ENCODE results near the gene IGF2BP3. TPM values are rescaled to one million over a fixed set of nuclear protein-coding genes. Genes with fewer than 3 reads are reported as not detected.

Gene IGF2BP3
- total and polyA plus RNA-seq, 4 donors = 0.08 to 1.6 (median 0.71) TPM; not detected in 1

- ATAC-seq (ENCODE audit: low FRiP score) = no peak
- Histone ChIP-seq H3K9me3 (ENCODE audit: control insufficient read depth, low read length) (no peaks in the 10 kb centered on the region), H3K27ac (ENCODE audit: low read depth in 1 of 2, low read length in 2 of 2) (no peak overlapping the region), H3K36me3 (ENCODE audit: control insufficient read depth in 1 of 2, insufficient read depth in 2 of 2, low read length in 1 of 2) (no peaks in the 10 kb centered on the region), H3K4me3 (ENCODE audit: low read length in 2 of 2) (no peak overlapping the region), H3K27me3 (ENCODE audit: control insufficient read depth in 1 of 2, insufficient read depth in 2 of 2, low read length in 1 of 2) (no peaks in the 10 kb centered on the region), H3K4me1 (ENCODE audit: control insufficient read depth in 1 of 2, insufficient read depth in 2 of 2, low read length in 2 of 2) (peaks cover 0 to 3% of the 10 kb centered on the region in 2 donors)
- intact Hi-C loops (cut with DNase I) = no loop called here
- DNase-seq = no peak
Measured at GRCh38 chr7:23337374-23337773, 132.9 kb downstream of the IGF2BP3 start.

- H3K36me3 ChIP-seq (ENCODE audit: control insufficient read depth in 1 of 2, insufficient read depth in 2 of 2, low read length in 1 of 2) = no peaks in the 10 kb centered on the region
- ATAC-seq (ENCODE audit: low FRiP score) (no peak), DNase-seq (no peak)
- H3K9me3 ChIP-seq (ENCODE audit: control insufficient read depth, low read length) = no peaks in the 10 kb centered on the region
- H3K4me1 ChIP-seq (ENCODE audit: control insufficient read depth in 1 of 2, insufficient read depth in 2 of 2, low read length in 2 of 2) = peaks cover 0 to 3% of the 10 kb centered on the region in 2 donors
- H3K27me3 ChIP-seq (ENCODE audit: control insufficient read depth in 1 of 2, insufficient read depth in 2 of 2, low read length in 1 of 2) = no peaks in the 10 kb centered on the region
- 80 to 82% methylated on average over 6 of the region's 6 CpGs for WGBS, 2 donors
- H3K27ac ChIP-seq (ENCODE audit: low read depth in 1 of 2, low read length in 2 of 2) = no peak overlapping the region
- intact Hi-C loops (cut with DNase I) = no loop called here
- H3K4me3 ChIP-seq (ENCODE audit: low read length in 2 of 2) = no peak overlapping the region
Measured at GRCh38 chr7:23336799-23337283, 133.4 kb downstream of the IGF2BP3 start.

GRCh38 chr7:23336086-23336485 lies 134.2 kb downstream of the IGF2BP3 start:
- 77 to 85% methylated on average over 3 of the region's 3 CpGs for WGBS, 2 donors
- no peak overlapping the region for H3K4me3 ChIP-seq (ENCODE audit: low read length in 2 of 2)
- ATAC-seq (ENCODE audit: low FRiP score) (no peak), DNase-seq (no peak)
- H3K4me1 ChIP-seq (ENCODE audit: control insufficient read depth in 1 of 2, insufficient read depth in 2 of 2, low read length in 2 of 2) = peaks cover 0 to 3% of the 10 kb centered on the region in 2 donors
- no peaks in the 10 kb centered on the region for H3K9me3 ChIP-seq (ENCODE audit: control insufficient read depth, low read length)
- no peaks in the 10 kb centered on the region for H3K27me3 ChIP-seq (ENCODE audit: control insufficient read depth in 1 of 2, insufficient read depth in 2 of 2, low read length in 1 of 2)
- no peaks in the 10 kb centered on the region for H3K36me3 ChIP-seq (ENCODE audit: control insufficient read depth in 1 of 2, insufficient read depth in 2 of 2, low read length in 1 of 2)
- intact Hi-C loops (cut with DNase I) = no loop called here
- no peak overlapping the region for H3K27ac ChIP-seq (ENCODE audit: low read depth in 1 of 2, low read length in 2 of 2)

- DNase-seq (no peak), ATAC-seq (ENCODE audit: low FRiP score) (no peak)
- intact Hi-C loops (cut with DNase I) = no loop called here
- Histone ChIP-seq H3K9me3 (ENCODE audit: control insufficient read depth, low read length) (no peaks in the 10 kb centered on the region), H3K4me1 (ENCODE audit: control insufficient read depth in 1 of 2, insufficient read depth in 2 of 2, low read length in 2 of 2) (peaks cover 0 to 3% of the 10 kb centered on the region in 2 donors), H3K27me3 (ENCODE audit: control insufficient read depth in 1 of 2, insufficient read depth in 2 of 2, low read length in 1 of 2) (no peaks in the 10 kb centered on the region), H3K4me3 (ENCODE audit: low read length in 2 of 2) (no peak overlapping the region), H3K36me3 (ENCODE audit: control insufficient read depth in 1 of 2, insufficient read depth in 2 of 2, low read length in 1 of 2) (no peaks in the 10 kb centered on the region), H3K27ac (ENCODE audit: low read depth in 1 of 2, low read length in 2 of 2) (no peak overlapping the region)
- 2 to 5% methylated on average over 6 of the region's 6 CpGs for WGBS, 2 donors
Measured at GRCh38 chr7:23335621-23336020, 134.7 kb downstream of the IGF2BP3 start.

- Histone ChIP-seq H3K4me1 (ENCODE audit: control insufficient read depth in 1 of 2, insufficient read depth in 2 of 2, low read length in 2 of 2) (peaks cover 0 to 3% of the 10 kb centered on the region in 2 donors), H3K9me3 (ENCODE audit: control insufficient read depth, low read length) (no peaks in the 10 kb centered on the region), H3K36me3 (ENCODE audit: control insufficient read depth in 1 of 2, insufficient read depth in 2 of 2, low read length in 1 of 2) (no peaks in the 10 kb centered on the region), H3K27ac (ENCODE audit: low read depth in 1 of 2, low read length in 2 of 2) (no peak overlapping the region), H3K27me3 (ENCODE audit: control insufficient read depth in 1 of 2, insufficient read depth in 2 of 2, low read length in 1 of 2) (no peaks in the 10 kb centered on the region), H3K4me3 (ENCODE audit: low read length in 2 of 2) (no peak overlapping the region)
- intact Hi-C loops (cut with DNase I) = no loop called here
- no peak for DNase-seq
- ATAC-seq (ENCODE audit: low FRiP score) = no peak
- 53 to 56% methylated on average over 2 of the region's 2 CpGs for WGBS, 2 donors
Measured at GRCh38 chr7:23335136-23335535, 135.2 kb downstream of the IGF2BP3 start.

GRCh38 chr7:23334482-23335056 lies 135.7 kb downstream of the IGF2BP3 start:
- intact Hi-C loops (cut with DNase I) = no loop called here
- H3K27ac ChIP-seq (ENCODE audit: low read depth in 1 of 2, low read length in 2 of 2) = no peak overlapping the region
- no peaks in the 10 kb centered on the region for H3K27me3 ChIP-seq (ENCODE audit: control insufficient read depth in 1 of 2, insufficient read depth in 2 of 2, low read length in 1 of 2)
- no peaks in the 10 kb centered on the region for H3K36me3 ChIP-seq (ENCODE audit: control insufficient read depth in 1 of 2, insufficient read depth in 2 of 2, low read length in 1 of 2)
- H3K9me3 ChIP-seq (ENCODE audit: control insufficient read depth, low read length) = no peaks in the 10 kb centered on the region
- ATAC-seq (ENCODE audit: low FRiP score) (peak; percentile 44), DNase-seq (no peak)
- H3K4me1 ChIP-seq (ENCODE audit: control insufficient read depth in 1 of 2, insufficient read depth in 2 of 2, low read length in 2 of 2) = peaks cover 0 to 3% of the 10 kb centered on the region in 2 donors
- WGBS, 2 donors = 10 to 24% methylated on average over 5 of the region's 5 CpGs
- H3K4me3 ChIP-seq (ENCODE audit: low read length in 2 of 2) = no peak overlapping the region

GRCh38 chr7:23333671-23334246 lies 136.5 kb downstream of the IGF2BP3 start:
- WGBS, 2 donors = 54 to 61% methylated on average over 9 of the region's 9 CpGs
- ATAC-seq (ENCODE audit: low FRiP score) (peak; percentile 64), DNase-seq (no peak)
- no peak overlapping the region for H3K27ac ChIP-seq (ENCODE audit: low read depth in 1 of 2, low read length in 2 of 2)
- H3K9me3 ChIP-seq (ENCODE audit: control insufficient read depth, low read length) = no peaks in the 10 kb centered on the region
- no peaks in the 10 kb centered on the region for H3K36me3 ChIP-seq (ENCODE audit: control insufficient read depth in 1 of 2, insufficient read depth in 2 of 2, low read length in 1 of 2)
- H3K27me3 ChIP-seq (ENCODE audit: control insufficient read depth in 1 of 2, insufficient read depth in 2 of 2, low read length in 1 of 2) = no peaks in the 10 kb centered on the region
- H3K4me1 ChIP-seq (ENCODE audit: control insufficient read depth in 1 of 2, insufficient read depth in 2 of 2, low read length in 2 of 2) = peaks cover 0 to 3% of the 10 kb centered on the region in 2 donors
- intact Hi-C loops (cut with DNase I) = no loop called here
- no peak overlapping the region for H3K4me3 ChIP-seq (ENCODE audit: low read length in 2 of 2)

- H3K9me3 ChIP-seq (ENCODE audit: control insufficient read depth, low read length) = no peaks in the 10 kb centered on the region
- no peak overlapping the region for H3K4me3 ChIP-seq (ENCODE audit: low read length in 2 of 2)
- 13 to 20% methylated on average over 4 of the region's 4 CpGs for WGBS, 2 donors
- H3K27ac ChIP-seq (ENCODE audit: low read depth in 1 of 2, low read length in 2 of 2) = no peak overlapping the region
- H3K36me3 ChIP-seq (ENCODE audit: control insufficient read depth in 1 of 2, insufficient read depth in 2 of 2, low read length in 1 of 2) = no peaks in the 10 kb centered on the region
- H3K27me3 ChIP-seq (ENCODE audit: control insufficient read depth in 1 of 2, insufficient read depth in 2 of 2, low read length in 1 of 2) = no peaks in the 10 kb centered on the region
- no peak for DNase-seq
- peaks cover 0 to 3% of the 10 kb centered on the region in 2 donors for H3K4me1 ChIP-seq (ENCODE audit: control insufficient read depth in 1 of 2, insufficient read depth in 2 of 2, low read length in 2 of 2)
- intact Hi-C loops (cut with DNase I) = no loop called here
- peak; percentile 79 for ATAC-seq (ENCODE audit: low FRiP score)
Measured at GRCh38 chr7:23332910-23333612, 137.2 kb downstream of the IGF2BP3 start.

- H3K27ac ChIP-seq (ENCODE audit: low read depth in 1 of 2, low read length in 2 of 2) = no peak overlapping the region
- H3K36me3 ChIP-seq (ENCODE audit: control insufficient read depth in 1 of 2, insufficient read depth in 2 of 2, low read length in 1 of 2) = no peaks in the 10 kb centered on the region
- no peaks in the 10 kb centered on the region for H3K27me3 ChIP-seq (ENCODE audit: control insufficient read depth in 1 of 2, insufficient read depth in 2 of 2, low read length in 1 of 2)
- peaks cover 0 to 3% of the 10 kb centered on the region in 2 donors for H3K4me1 ChIP-seq (ENCODE audit: control insufficient read depth in 1 of 2, insufficient read depth in 2 of 2, low read length in 2 of 2)
- ATAC-seq (ENCODE audit: low FRiP score) (no peak), DNase-seq (no peak)
- H3K4me3 ChIP-seq (ENCODE audit: low read length in 2 of 2) = no peak overlapping the region
- H3K9me3 ChIP-seq (ENCODE audit: control insufficient read depth, low read length) = no peaks in the 10 kb centered on the region
- intact Hi-C loops (cut with DNase I) = no loop called here
Measured at GRCh38 chr7:23332193-23332592, 138.1 kb downstream of the IGF2BP3 start.

All from aorta (tissue), 5 donors.